Adrenal gland (tissue), 12 donors: ENCODE measurements around the gene FOLR2. TPM values are rescaled to one million over a fixed set of nuclear protein-coding genes. Genes with fewer than 3 reads are reported as not detected.

ENCODE experiments used
- DNase-seq, 7 donors: peaks; one replicate each; pipeline ENCODE4 v3.0.0-alpha.2; 2019 to 2020
- H3K27ac ChIP-seq, 5 donors: fragments of 200-600 bp; sonication (generic) in 4 of 5; 1 replicate in 3 of 5; 2 replicates in 2 of 5; pipeline versions ENCODE4 v1.5.1 to v1.8.0; 2016 to 2020; ENCODE audit warnings: mild to moderate bottlenecking in 1 of 5
- H3K27me3 ChIP-seq: fragments of 200-600 bp; 2 replicates; pipeline ENCODE4 v1.8.0; 2021
- H3K36me3 ChIP-seq, 2 donors: fragments of 200-600 bp; replicated peaks in 1 of 2; 1 replicate in 1 of 2; 2 replicates in 1 of 2; pipeline versions ENCODE4 v1.5.1 to v1.8.0; 2018 to 2022
- H3K4me1 ChIP-seq, 2 donors: fragments of 200-600 bp; replicated peaks in 1 of 2; 1 replicate in 1 of 2; 2 replicates in 1 of 2; pipeline versions ENCODE4 v1.5.1 to v1.8.0; 2018 to 2021
- H3K4me3 ChIP-seq, 4 donors: fragments of 200-600 bp; sonication (generic) in 3 of 4; one replicate each; pipeline ENCODE4 v1.5.1; 2016 to 2018
- H3K9me3 ChIP-seq, 3 donors: fragments of 200-600 bp; sonication (generic) in 1 of 3; replicated peaks in 1 of 3; 1 replicate in 2 of 3; 2 replicates in 1 of 3; pipeline versions ENCODE4 v1.5.1 to v1.8.0; 2016 to 2021
- CTCF ChIP-seq, 6 experiments: fragments of 450-650 bp in 4 of 6; fragments of 200-600 bp in 2 of 6; sonication (generic) in 1 of 6; IDR thresholded peaks; 1 replicate in 5 of 6; 2 replicates in 1 of 6; pipeline versions ENCODE4 v1.5.1 to v1.8.0; 2016 to 2021; ENCODE audit warnings: antibody characterized with exemption in 6 of 6, mild to moderate bottlenecking in 2 of 6, moderate library complexity in 1 of 6
- POLR2A ChIP-seq, 2 donors: fragments of 450-650 bp; IDR thresholded peaks; one replicate each; pipeline ENCODE4 v1.6.1; 2017; ENCODE audit warnings: antibody characterized with exemption in 2 of 2, mild to moderate bottlenecking in 2 of 2, moderate library complexity in 1 of 2
- WGBS, 4 donors: extraction: QIAGEN DNeasy Blood & Tissue Kit in 2 of 4; methylation state at CpG; one replicate each; pipeline versions ENCODE4 v1.1.5 to v1.1.7; 2013 to 2017; 5-methylcytosine and 5-hydroxymethylcytosine counted together
- intact Hi-C, 2 donors: fragments of 100-400 bp; cut with DNase I; formaldehyde crosslinking; loops; one replicate each; pipeline versions ENCODE4 v1.14.1 to v1.15.0; 2022 to 2023
- polyA plus RNA-seq, 3 donors: library from polyadenylated mRNA; stranded (reverse); fragments of 200-250 nt in 2 of 3; fragments of 350-450 nt in 1 of 3; fragmentation: Illumina TruSeq in 1 of 3; extraction: RNeasy Lipid Tissue Mini Kit (QIAGEN cat#74804) in 1 of 3; gene quantifications; one replicate each; pipeline ENCODE4 v1.2.3, GENCODE V29; 2013 to 2014
- total RNA-seq, 9 donors: library from RNA; depleted of rRNA in 4 of 9; stranded (reverse); fragments of >200 nt in 4 of 9; fragments of 120-200 nt in 1 of 9; fragmentation: NEBNext Ultra II Directional in 1 of 9; extraction: Animal tissue kit (Norgen Biotek cat#: 25700) in 1 of 9; gene quantifications; one replicate each; pipeline versions ENCODE4 v1.1.0 to v1.2.4, GENCODE V29; 2013 to 2023
- donor health status: healthy with polysubstance abuse.
- donor health status: Bipolar disorder and iron deficiency.
- donor health status: DM: yes; HTN: yes; CAD: no.
- donor health status: DM: no; HTN: no; CAD: no.
- donor health status: DM: no; HTN: no; CAD: no.
- donor health status: DM: yes; HTN: yes; CAD: no.

Gene FOLR2
- total and polyA plus RNA-seq, 12 donors, result 6.9 to 221 (median 62.3) TPM

- WGBS, 4 donors, result 5 to 25% (median 18%) methylated on average over 7 to 11 of the region's 11 CpGs
- Histone ChIP-seq H3K36me3 (peaks cover 0 to 29% of the 10 kb centered on the region in 2 donors), H3K27me3 (no peaks in the 10 kb centered on the region), H3K4me1 (peaks cover 14 to 30% of the 10 kb centered on the region in 2 donors), H3K9me3 (no peaks in the 10 kb centered on the region), H3K4me3 (peak overlapping the region in 2 of 4 donors; percentile 81 to 84), H3K27ac (peak overlapping the region in 3 of 5 donors; percentile 92 to 96 (median 95))
- TF ChIP-seq POLR2A (IDR thresholded peaks at IDR 0.05) (no peak), CTCF (IDR thresholded peaks at IDR 0.05) (no peak)
- DNase-seq, result peak in 1 of 7 donors; percentile 18
- intact Hi-C loops, result no loop called here
These were observed 8.9 kb downstream of the FOLR2 start for GRCh38 chr11:72225411-72225951.

- no peak overlapping the region for H3K27ac ChIP-seq
- TF ChIP-seq CTCF (IDR thresholded peaks at IDR 0.05), result no peak
- no peak for TF ChIP-seq POLR2A (IDR thresholded peaks at IDR 0.05)
- DNase-seq, result peak in 1 of 7 donors; percentile 17
- peaks cover 0 to 41% of the 10 kb centered on the region in 2 donors for H3K36me3 ChIP-seq
- peaks cover 14 to 33% of the 10 kb centered on the region in 2 donors for H3K4me1 ChIP-seq
- intact Hi-C loops, result no loop called here
- WGBS, 4 donors, result 88 to 96% (median 93%) methylated on average over 5 of the region's 5 CpGs
- no peaks in the 10 kb centered on the region for H3K27me3 ChIP-seq
- no peak overlapping the region for H3K4me3 ChIP-seq
- no peaks in the 10 kb centered on the region for H3K9me3 ChIP-seq
These were observed 10.1 kb downstream of the FOLR2 start for GRCh38 chr11:72226701-72227100.

GRCh38 chr11:72227316-72228228 is 11.0 kb downstream of the FOLR2 start:
- TF ChIP-seq POLR2A (IDR thresholded peaks at IDR 0.05), result no peak
- no peak for TF ChIP-seq CTCF (IDR thresholded peaks at IDR 0.05)
- Histone ChIP-seq H3K9me3 (no peaks in the 10 kb centered on the region), H3K27ac (peak overlapping the region in 1 of 5 donors; percentile 18), H3K27me3 (no peaks in the 10 kb centered on the region), H3K4me1 (peaks cover 10 to 28% of the 10 kb centered on the region in 2 donors), H3K36me3 (peaks cover 0 to 50% of the 10 kb centered on the region in 2 donors), H3K4me3 (no peak overlapping the region)
- peak in 3 of 7 donors; percentile 6 to 61 (median 18) for DNase-seq
- intact Hi-C loops, result no loop called here
- 80 to 90% (median 86%) methylated on average over 5 to 14 of the region's 14 CpGs for WGBS, 4 donors

- WGBS, 4 donors, result 82 to 88% (median 84%) methylated on average over 11 to 16 of the region's 16 CpGs
- H3K9me3 ChIP-seq, result no peaks in the 10 kb centered on the region
- H3K36me3 ChIP-seq, result peaks cover 0 to 58% of the 10 kb centered on the region in 2 donors
- H3K4me1 ChIP-seq, result peaks cover 8 to 28% of the 10 kb centered on the region in 2 donors
- no peak for TF ChIP-seq CTCF (IDR thresholded peaks at IDR 0.05)
- no peak for TF ChIP-seq POLR2A (IDR thresholded peaks at IDR 0.05)
- intact Hi-C loops, result no loop called here
- H3K4me3 ChIP-seq, result no peak overlapping the region
- H3K27ac ChIP-seq, result peak overlapping the region in 1 of 5 donors; percentile 18
- peak in 2 of 7 donors; percentile 18 to 74 for DNase-seq
- no peaks in the 10 kb centered on the region for H3K27me3 ChIP-seq
These were observed 11.7 kb downstream of the FOLR2 start for GRCh38 chr11:72228229-72228843.
